Calu3 (cell line): ENCODE data around the gene ALKBH3. TPM values are rescaled to one million over a fixed set of nuclear protein-coding genes. Genes with fewer than 3 reads are reported as not detected.

ENCODE experiments used
- BruUV-seq: library from RNA; stranded (reverse); fragments of 400-500 nt; replicated peaks from 2 replicates; lab custom pipeline; 2021; lab: Mats Ljungman, UMichigan
- CTCF ChIA-PET: fragments of 300-600 bp; sonication (Branson Sonifier 250); formaldehyde crosslinking; loops from one replicate; lab custom pipeline; 2022; ENCODE audit warnings: antibody characterized with exemption; lab: Charles Lee
- DNase-seq: peaks from one replicate; pipeline ENCODE4 v3.0.0; 2022
- H3K27ac Mint-ChIP-seq: one replicate; pipeline ENCODE4 v1.8.0; 2022; ENCODE audit warnings: mixed read lengths; ENCODE audit not compliant: unreplicated experiment
- H3K27me3 Mint-ChIP-seq: one replicate; pipeline ENCODE4 v1.8.0; 2022; ENCODE audit warnings: mixed read lengths; ENCODE audit not compliant: unreplicated experiment
- H3K36me3 Mint-ChIP-seq: one replicate; pipeline ENCODE4 v1.8.0; 2022; ENCODE audit warnings: mild to moderate bottlenecking, moderate library complexity, mixed read lengths; ENCODE audit not compliant: insufficient read depth, unreplicated experiment
- H3K4me1 Mint-ChIP-seq: one replicate; pipeline ENCODE4 v1.8.0; 2022; ENCODE audit warnings: mild to moderate bottlenecking, low read depth, mixed read lengths; ENCODE audit not compliant: unreplicated experiment
- H3K4me3 Mint-ChIP-seq: one replicate; pipeline ENCODE4 v1.8.0; 2022; ENCODE audit warnings: mild to moderate bottlenecking, low read depth, moderate library complexity, mixed read lengths; ENCODE audit not compliant: unreplicated experiment
- H3K9me3 Mint-ChIP-seq: one replicate; pipeline ENCODE4 v1.8.0; 2022; ENCODE audit warnings: low read depth, mixed read lengths; ENCODE audit not compliant: unreplicated experiment
- CTCF ChIP-seq: fragments of 200-600 bp; IDR thresholded peaks from one replicate; pipeline ENCODE4 v1.8.0; 2022; ENCODE audit warnings: antibody characterized with exemption; ENCODE audit not compliant: unreplicated experiment
- intact Hi-C: fragments of 100-400 bp; cut with micrococcal nuclease; formaldehyde crosslinking; loops from one replicate; pipeline ENCODE4 v1.10.0; 2022; ENCODE audit not compliant: unreplicated experiment
- total RNA-seq: library from RNA; stranded (reverse); gene quantifications from 2 replicates; pipeline ENCODE4 v1.2.3, GENCODE V29; 2022

ALKBH3 gene
- total RNA-seq, 1 experiment from 2014 or later: 19.1 TPM

- no peak overlapping the region for H3K27ac Mint-ChIP-seq
- BruUV-seq: no TSS peak
- no peaks in the 10 kb centered on the region for H3K4me1 Mint-ChIP-seq
- intact Hi-C loops: no loop called here
- CTCF ChIA-PET: interaction anchor here (0.5 kb wide), 1 partner anchor 139 kb away, joined by 3 read pairs; no protein-coding TSS in a partner anchor
- H3K36me3 Mint-ChIP-seq: peaks cover 7% of the 10 kb centered on the region
- no peak overlapping the region for H3K4me3 Mint-ChIP-seq
- DNase-seq: no peak
- no peaks in the 10 kb centered on the region for H3K27me3 Mint-ChIP-seq
- no peak for TF ChIP-seq CTCF
- no peaks in the 10 kb centered on the region for H3K9me3 Mint-ChIP-seq
Observed at GRCh38 chr11:43898574-43898973, 17.9 kb downstream of the ALKBH3 start.

- no TSS peak for BruUV-seq
- H3K9me3 Mint-ChIP-seq: no peaks in the 10 kb centered on the region
- H3K4me1 Mint-ChIP-seq: no peaks in the 10 kb centered on the region
- H3K27me3 Mint-ChIP-seq: no peaks in the 10 kb centered on the region
- H3K36me3 Mint-ChIP-seq: peaks cover 5% of the 10 kb centered on the region
- no peak overlapping the region for H3K27ac Mint-ChIP-seq
- TF ChIP-seq CTCF: no peak
- CTCF ChIA-PET: interaction anchor here (0.7 kb wide), 1 partner anchor 50 kb away, joined by 7 read pairs; no protein-coding TSS in a partner anchor
- no peak for DNase-seq
- intact Hi-C loops: no loop called here
- no peak overlapping the region for H3K4me3 Mint-ChIP-seq
Observed at GRCh38 chr11:43899094-43899493, 18.5 kb downstream of the ALKBH3 start.

- DNase-seq: no peak
- no peaks in the 10 kb centered on the region for H3K27me3 Mint-ChIP-seq
- CTCF ChIA-PET: no interaction called here
- no peak overlapping the region for H3K27ac Mint-ChIP-seq
- BruUV-seq: no TSS peak
- intact Hi-C loops: no loop called here
- H3K4me1 Mint-ChIP-seq: no peaks in the 10 kb centered on the region
- H3K4me3 Mint-ChIP-seq: no peak overlapping the region
- no peaks in the 10 kb centered on the region for H3K9me3 Mint-ChIP-seq
- H3K36me3 Mint-ChIP-seq: no peaks in the 10 kb centered on the region
- TF ChIP-seq CTCF: no peak
Observed at GRCh38 chr11:43901551-43901950, 20.9 kb downstream of the ALKBH3 start.

GRCh38 chr11:43903078-43903477, 22.4 kb downstream of the ALKBH3 start:
- no TSS peak for BruUV-seq
- Mint-ChIP-seq H3K27ac (no peak overlapping the region), H3K4me3 (no peak overlapping the region), H3K4me1 (no peaks in the 10 kb centered on the region), H3K36me3 (no peaks in the 10 kb centered on the region), H3K9me3 (no peaks in the 10 kb centered on the region), H3K27me3 (no peaks in the 10 kb centered on the region)
- no peak for DNase-seq
- TF ChIP-seq CTCF: no peak
- CTCF ChIA-PET: interaction anchor here (2.0 kb wide), 1 partner anchor 10 kb away, joined by 5 read pairs; no protein-coding TSS in a partner anchor
- intact Hi-C loops: no loop called here
